Breast epithelium (tissue), 3 donors: ENCODE results near the gene SERPINB3.
"Not testable (repeated sequence)": the region's sequence is repeated elsewhere in the genome, so short reads cannot be mapped to it uniquely, and the experiment has no call there.

Source experiments
- POLR2A ChIP-seq: fragments of 450-650 bp; IDR thresholded peaks from one replicate; pipeline ENCODE4 v1.6.1; 2016; ENCODE audit warnings: antibody characterized with exemption, mild to moderate bottlenecking, moderate library complexity
- TF ChIP-seq, protein P1 (sequence below), 3 donors: fragments of 450-650 bp; IDR thresholded peaks; one replicate each; pipeline ENCODE4 v1.5.1; 2016 to 2017; ENCODE audit warnings: antibody characterized with exemption in 3 of 3, mild to moderate bottlenecking in 3 of 3, moderate library complexity in 3 of 3

DNA sequence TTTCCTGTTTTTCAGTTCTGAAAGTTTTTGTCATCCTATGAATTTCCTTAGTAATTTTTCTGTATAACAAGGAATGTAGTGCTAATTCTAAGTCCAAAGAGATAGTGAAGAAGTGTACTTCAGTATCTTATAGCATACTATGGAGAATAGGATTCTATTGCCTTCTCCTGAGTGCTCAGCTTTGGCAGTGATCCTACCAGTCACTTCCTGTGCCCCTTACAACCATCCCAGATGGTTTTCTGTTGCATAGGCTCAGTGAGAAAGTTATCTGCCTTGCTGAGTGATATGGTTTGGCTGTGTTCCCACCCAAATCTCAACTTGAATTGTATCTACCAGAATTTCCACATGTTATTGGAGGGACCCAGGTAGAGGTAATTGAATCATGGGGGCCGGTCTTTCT, 17.0 kb downstream of the SERPINB3 start:
- TF ChIP-seq POLR2A: not testable (repeated sequence)
- TF ChIP-seq, protein P1, sequence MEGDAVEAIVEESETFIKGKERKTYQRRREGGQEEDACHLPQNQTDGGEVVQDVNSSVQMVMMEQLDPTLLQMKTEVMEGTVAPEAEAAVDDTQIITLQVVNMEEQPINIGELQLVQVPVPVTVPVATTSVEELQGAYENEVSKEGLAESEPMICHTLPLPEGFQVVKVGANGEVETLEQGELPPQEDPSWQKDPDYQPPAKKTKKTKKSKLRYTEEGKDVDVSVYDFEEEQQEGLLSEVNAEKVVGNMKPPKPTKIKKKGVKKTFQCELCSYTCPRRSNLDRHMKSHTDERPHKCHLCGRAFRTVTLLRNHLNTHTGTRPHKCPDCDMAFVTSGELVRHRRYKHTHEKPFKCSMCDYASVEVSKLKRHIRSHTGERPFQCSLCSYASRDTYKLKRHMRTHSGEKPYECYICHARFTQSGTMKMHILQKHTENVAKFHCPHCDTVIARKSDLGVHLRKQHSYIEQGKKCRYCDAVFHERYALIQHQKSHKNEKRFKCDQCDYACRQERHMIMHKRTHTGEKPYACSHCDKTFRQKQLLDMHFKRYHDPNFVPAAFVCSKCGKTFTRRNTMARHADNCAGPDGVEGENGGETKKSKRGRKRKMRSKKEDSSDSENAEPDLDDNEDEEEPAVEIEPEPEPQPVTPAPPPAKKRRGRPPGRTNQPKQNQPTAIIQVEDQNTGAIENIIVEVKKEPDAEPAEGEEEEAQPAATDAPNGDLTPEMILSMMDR (IDR thresholded peaks at IDR 0.05): not testable (repeated sequence)
